ENCODE data around the gene KLHDC8A. TPM values are rescaled to one million over a fixed set of nuclear protein-coding genes. Genes with fewer than 3 reads are reported as not detected.
A peak's percentile ranks its signal among the peaks of the same experiment; 100 is the strongest.
"Not testable (repeated sequence)": the region's sequence is repeated elsewhere in the genome, so short reads cannot be mapped to it uniquely, and the experiment has no call there.

Gene KLHDC8A
- total RNA-seq, 6 experiments from 2014 or later, result not detected

DNA sequence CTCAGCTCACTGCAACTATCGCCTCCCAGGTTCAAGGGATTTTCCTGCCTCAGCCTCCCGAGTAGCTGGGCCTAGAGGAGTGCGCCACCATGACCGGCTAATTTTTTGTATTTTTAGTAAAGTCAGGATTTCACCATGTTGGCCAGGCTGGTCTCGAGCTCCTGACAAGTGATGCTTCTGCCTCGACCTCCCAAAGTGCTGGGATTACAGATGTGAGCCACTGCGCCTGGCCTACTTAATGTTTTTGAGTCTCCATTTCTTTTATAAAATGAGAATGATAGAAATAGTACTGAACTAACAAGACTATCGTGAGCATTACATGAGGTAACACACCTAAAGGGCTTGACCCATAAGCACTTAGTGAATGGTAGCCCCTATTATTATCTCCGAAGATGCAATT is 56.6 kb downstream of the KLHDC8A start:
- Mint-ChIP-seq H3K4me1 (ENCODE audit: low read depth) (peaks cover 82% of the 10 kb centered on the region), H3K27ac (peak overlapping the region; percentile 96), H3K36me3 (ENCODE audit: low read depth) (peaks cover 14% of the 10 kb centered on the region), H3K9me3 (no peaks in the 10 kb centered on the region), H3K27me3 (ENCODE audit: insufficient read depth) (peaks cover 4% of the 10 kb centered on the region), H3K4me3 (no peak overlapping the region)
- no peak for DNase-seq
- TF ChIP-seq, protein P1, sequence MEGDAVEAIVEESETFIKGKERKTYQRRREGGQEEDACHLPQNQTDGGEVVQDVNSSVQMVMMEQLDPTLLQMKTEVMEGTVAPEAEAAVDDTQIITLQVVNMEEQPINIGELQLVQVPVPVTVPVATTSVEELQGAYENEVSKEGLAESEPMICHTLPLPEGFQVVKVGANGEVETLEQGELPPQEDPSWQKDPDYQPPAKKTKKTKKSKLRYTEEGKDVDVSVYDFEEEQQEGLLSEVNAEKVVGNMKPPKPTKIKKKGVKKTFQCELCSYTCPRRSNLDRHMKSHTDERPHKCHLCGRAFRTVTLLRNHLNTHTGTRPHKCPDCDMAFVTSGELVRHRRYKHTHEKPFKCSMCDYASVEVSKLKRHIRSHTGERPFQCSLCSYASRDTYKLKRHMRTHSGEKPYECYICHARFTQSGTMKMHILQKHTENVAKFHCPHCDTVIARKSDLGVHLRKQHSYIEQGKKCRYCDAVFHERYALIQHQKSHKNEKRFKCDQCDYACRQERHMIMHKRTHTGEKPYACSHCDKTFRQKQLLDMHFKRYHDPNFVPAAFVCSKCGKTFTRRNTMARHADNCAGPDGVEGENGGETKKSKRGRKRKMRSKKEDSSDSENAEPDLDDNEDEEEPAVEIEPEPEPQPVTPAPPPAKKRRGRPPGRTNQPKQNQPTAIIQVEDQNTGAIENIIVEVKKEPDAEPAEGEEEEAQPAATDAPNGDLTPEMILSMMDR (IDR thresholded peaks at IDR 0.05), result no peak

- H3K9me3 Mint-ChIP-seq, result no peaks in the 10 kb centered on the region
- H3K4me3 Mint-ChIP-seq, result peak overlapping the region; percentile 74
- TF ChIP-seq, protein P1 (IDR thresholded peaks at IDR 0.05), result no peak
- H3K4me1 Mint-ChIP-seq (ENCODE audit: low read depth), result peaks cover 91% of the 10 kb centered on the region
- peak; percentile 93 for DNase-seq
- peak overlapping the region; percentile 96 for H3K27ac Mint-ChIP-seq
- H3K36me3 Mint-ChIP-seq (ENCODE audit: low read depth), result peaks cover 6% of the 10 kb centered on the region
- H3K27me3 Mint-ChIP-seq (ENCODE audit: insufficient read depth), result peaks cover 4% of the 10 kb centered on the region
Measured at GRCh38 chr1:205298191-205298994, 58.3 kb downstream of the KLHDC8A start.

DNA sequence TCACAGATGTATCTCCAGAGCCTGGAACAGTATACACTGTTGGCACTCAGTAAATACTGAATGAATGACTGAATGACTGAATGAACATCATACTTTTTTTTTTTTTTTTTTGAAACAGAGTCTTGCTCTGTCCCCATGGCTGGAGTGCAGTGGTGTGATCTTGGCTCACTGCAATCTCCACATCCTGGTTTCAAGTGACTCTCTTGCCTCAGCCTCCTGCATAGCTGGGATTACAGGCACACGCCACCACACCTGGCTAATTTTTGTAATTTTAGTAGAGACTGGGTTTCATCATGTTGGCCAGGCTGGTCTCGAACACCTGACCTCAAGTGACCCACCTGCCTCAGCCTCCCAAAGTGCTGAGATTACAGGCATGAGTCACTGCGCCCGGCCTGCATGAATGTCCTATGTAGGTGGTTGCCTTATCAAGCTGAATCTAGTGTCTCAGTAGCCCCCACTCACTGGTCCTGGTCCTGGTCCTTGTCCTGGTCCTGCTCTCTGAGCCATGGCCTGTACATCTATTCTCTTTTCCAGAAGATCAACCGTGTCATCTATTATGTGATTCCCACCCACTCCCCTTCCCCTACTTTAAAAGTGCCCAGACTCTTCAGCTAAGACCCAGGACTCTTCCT is 59.1 kb downstream of the KLHDC8A start:
- not testable (repeated sequence) for H3K9me3 Mint-ChIP-seq; H3K27me3 Mint-ChIP-seq (ENCODE audit: insufficient read depth); DNase-seq; H3K36me3 Mint-ChIP-seq (ENCODE audit: low read depth)
- Mint-ChIP-seq H3K27ac (peak overlapping the region; percentile 96), H3K4me1 (ENCODE audit: low read depth) (peaks cover 96% of the 10 kb centered on the region), H3K4me3 (peak overlapping the region; percentile 74)

DNA sequence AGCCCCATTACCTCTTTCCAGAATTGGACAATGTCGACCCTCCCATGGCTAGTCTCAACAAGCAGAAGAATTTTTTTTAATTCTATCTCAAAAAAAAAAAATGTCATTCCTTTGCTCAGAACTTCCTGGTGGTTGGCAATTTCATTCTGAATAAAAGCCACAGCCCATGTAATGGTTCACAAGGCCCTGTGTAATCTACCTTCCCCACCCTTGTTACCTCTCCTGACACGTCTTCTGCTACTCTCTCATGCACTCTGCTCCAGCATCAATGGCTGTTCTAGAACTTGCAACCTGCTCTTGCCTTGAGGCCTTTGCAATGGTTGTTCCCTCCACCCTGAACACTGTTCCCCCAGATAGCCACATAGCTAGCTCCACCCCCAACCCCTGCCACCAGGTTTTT is 60.6 kb downstream of the KLHDC8A start:
- Mint-ChIP-seq H3K27me3 (ENCODE audit: insufficient read depth) (peaks cover 3% of the 10 kb centered on the region), H3K9me3 (no peaks in the 10 kb centered on the region), H3K4me3 (peak overlapping the region; percentile 6; the same call in 1 of the 2 replicates), H3K27ac (peak overlapping the region; percentile 95), H3K4me1 (ENCODE audit: low read depth) (peaks cover 81% of the 10 kb centered on the region), H3K36me3 (ENCODE audit: low read depth) (no peaks in the 10 kb centered on the region; the same call in 1 of the 2 replicates)
- DNase-seq, result no peak
- TF ChIP-seq, protein P1 (IDR thresholded peaks at IDR 0.05), result no peak

DNA sequence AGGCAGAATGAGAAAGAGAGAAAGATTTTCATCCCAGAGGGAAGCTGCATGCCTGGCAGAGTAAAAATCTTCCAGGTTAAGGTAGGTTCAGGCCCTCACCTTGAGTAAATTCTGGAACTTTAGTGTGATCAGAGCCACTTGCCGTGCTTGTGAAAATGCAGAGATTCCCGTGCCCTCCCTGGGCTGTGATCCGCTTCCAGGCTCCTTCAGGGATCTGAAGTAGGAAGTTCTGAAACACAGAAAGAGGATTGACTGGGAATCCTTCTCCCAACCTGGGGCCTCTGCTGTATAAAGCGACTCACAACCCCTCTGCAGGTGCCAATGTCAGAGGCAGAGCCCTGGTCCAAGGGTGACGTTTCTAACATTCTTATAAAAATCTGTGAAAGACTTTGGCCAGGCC is 61.8 kb downstream of the KLHDC8A start:
- H3K27me3 Mint-ChIP-seq (ENCODE audit: insufficient read depth), result peaks cover 2% of the 10 kb centered on the region; the same call in 1 of the 2 replicates
- no peaks in the 10 kb centered on the region for H3K36me3 Mint-ChIP-seq (ENCODE audit: low read depth)
- peak overlapping the region; percentile 95 for H3K27ac Mint-ChIP-seq
- no peak for DNase-seq
- H3K4me3 Mint-ChIP-seq, result peak overlapping the region; percentile 74
- H3K9me3 Mint-ChIP-seq, result no peaks in the 10 kb centered on the region
- H3K4me1 Mint-ChIP-seq (ENCODE audit: low read depth), result peaks cover 69% of the 10 kb centered on the region
- TF ChIP-seq, protein P1 (IDR thresholded peaks at IDR 0.05), result no peak

All from HFFc6 (cell line).